22Rv1 (cell line): ENCODE measurements around the gene KANSL2.

ENCODE experiments used
- CTCF ChIP-seq: fragments of 450-650 bp; IDR thresholded peaks from 2 replicates; pipeline ENCODE4 v1.5.1; 2017; ENCODE audit warnings: mild to moderate bottlenecking
- ZFX ChIP-seq: fragments of 450-650 bp; IDR thresholded peaks from 2 replicates; pipeline ENCODE4 v1.6.1; 2017; ENCODE audit warnings: antibody characterized with exemption, borderline replicate concordance

GRCh38 chr12:48671231-48671856 lies 10.7 kb downstream of the KANSL2 start:
- no peak for TF ChIP-seq CTCF
- TF ChIP-seq ZFX = no peak
